GM21447 (cell line): Measurements from ENCODE around the gene ZNF500.
A peak's percentile ranks its signal among the peaks of the same experiment; 100 is the strongest.
"Not testable (repeated sequence)": the region's sequence is repeated elsewhere in the genome, so short reads cannot be mapped to it uniquely, and the experiment has no call there.

Experiments
- ATAC-seq: cut with Tn5 transposase; IDR thresholded peaks from one replicate; pipeline ENCODE4 v1.9.1; 2021; ENCODE audit not compliant: unreplicated experiment

The ZNF500 gene

DNA sequence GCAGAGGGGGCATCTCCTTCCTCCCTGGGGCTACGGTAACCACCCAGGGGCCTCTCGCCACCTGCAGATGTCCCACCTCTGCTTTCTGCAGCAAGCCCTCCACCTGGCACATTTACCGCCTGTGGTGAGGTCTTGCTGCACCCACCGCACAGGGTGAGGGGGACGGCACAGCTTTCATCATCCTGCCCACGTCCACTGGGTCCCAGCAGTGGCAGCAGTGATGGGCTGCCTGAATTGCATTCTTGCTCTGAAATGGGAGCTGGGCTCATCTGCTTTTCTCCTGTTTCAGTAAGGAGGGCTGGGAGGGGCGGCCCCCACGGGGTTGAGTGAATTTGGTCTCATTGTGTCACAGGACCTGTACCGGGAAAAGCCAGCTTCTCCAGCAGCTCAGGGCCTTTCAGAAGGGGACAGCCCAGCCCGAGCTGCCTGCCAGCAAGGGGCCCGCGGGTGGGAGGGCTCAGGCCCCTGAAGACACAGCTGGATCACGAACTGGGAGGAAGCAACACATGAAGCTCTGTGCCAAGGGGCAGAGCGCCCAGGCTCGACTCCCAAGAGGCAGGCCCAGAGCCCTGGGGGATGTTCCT, 19.9 kb downstream of the ZNF500 start:
- ATAC-seq, result no peak

DNA sequence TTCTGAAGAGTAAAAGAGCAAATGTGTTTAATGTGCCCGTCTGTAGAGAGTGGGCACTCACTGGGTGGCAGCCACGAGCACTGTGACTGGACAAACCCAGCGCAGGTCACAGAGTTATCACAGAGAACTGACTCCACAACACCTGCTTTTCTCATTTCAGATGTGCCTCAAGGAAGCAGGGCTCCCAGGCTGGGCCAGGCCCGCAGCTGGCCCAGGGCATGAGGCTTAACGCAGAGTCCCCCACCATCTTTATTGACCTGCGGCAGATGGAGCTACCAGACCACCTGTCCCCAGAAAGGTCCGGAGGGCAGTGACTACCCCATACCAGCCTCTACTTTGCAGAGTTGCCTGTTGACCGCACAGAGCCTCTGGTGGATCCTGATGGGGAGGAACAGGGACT, 20.7 kb downstream of the ZNF500 start:
- ATAC-seq, result no peak

DNA sequence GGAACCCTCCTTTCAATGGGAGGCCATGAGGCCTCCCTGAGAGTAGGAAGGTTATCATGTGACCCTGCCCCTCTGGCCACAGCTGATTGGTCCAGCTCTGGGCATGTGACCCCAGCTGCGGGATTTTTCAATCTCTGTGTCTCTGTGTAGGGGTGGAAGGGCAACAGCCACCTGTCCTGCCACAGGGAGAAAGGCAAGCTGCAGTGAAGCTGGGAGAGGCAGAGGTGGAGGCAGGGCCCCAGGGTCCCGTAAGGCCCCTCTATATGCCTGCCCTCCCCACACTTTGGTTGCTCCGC, 21.7 kb downstream of the ZNF500 start:
- ATAC-seq, result no peak

DNA sequence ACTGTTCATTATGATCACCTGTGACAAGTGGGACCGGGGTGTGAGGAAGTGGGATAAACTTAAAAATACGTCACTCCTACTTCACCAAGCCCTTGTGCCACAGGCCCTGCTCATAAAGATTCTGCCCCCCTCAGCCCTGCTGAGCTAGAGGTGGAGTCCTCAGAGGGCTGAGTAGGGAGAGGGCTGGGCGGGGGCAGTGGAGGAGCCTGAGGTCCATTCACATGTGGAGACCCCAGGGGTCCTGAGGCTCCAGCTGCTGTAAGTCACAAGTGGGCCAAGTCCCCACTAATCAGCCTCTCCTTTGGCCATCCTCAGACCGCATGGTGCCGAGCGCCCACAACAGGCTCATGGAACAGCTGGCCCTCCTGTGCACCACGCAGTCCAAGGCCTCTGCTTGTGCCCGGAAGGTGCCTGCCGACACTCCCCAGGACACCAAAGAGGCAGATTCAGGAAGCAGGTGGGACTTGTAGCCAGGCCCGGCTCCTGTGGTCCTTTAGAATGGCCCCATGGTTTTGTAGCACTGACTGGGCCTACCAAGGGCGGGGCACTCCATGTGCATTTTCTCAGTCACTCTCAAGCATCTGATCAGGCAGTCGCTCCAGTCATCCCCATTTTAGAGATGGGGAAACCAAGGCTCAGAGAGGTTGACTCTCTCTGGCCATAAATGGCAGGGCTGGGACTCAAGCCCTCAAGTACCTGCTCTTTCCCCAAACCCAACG, 22.2 kb downstream of the ZNF500 start:
- no peak for ATAC-seq

DNA sequence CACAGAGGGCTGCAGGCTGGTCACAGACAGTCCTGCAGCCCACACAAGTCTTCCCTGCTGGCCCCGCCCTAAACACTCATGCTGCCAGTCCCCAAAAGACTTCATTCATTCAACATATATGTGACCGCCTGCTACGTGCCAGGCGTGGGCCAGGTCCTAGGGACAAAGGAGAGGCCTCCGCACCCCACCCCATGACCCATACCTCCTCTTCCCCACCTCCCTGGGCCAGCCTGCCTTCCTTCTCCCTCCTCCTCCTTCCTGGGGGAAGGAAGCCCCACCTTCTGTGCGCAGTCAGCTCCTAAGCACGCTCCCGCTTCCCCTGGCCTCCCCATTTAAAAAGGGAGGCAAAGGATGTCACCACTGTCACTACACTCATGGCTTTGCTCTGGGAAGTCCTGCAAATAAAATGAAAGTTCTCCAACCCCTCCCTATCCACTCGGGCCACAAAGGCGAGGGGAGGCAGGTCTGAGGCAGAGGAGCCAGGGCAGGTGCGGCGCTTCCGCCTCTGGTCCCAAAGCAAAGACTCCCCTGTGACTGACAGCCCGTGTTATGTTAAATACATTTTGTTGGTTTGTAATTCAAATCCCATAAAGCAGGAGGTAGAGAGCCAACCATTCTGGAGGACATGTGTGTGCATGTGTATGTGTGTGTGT, 23.6 kb downstream of the ZNF500 start:
- no peak for ATAC-seq

DNA sequence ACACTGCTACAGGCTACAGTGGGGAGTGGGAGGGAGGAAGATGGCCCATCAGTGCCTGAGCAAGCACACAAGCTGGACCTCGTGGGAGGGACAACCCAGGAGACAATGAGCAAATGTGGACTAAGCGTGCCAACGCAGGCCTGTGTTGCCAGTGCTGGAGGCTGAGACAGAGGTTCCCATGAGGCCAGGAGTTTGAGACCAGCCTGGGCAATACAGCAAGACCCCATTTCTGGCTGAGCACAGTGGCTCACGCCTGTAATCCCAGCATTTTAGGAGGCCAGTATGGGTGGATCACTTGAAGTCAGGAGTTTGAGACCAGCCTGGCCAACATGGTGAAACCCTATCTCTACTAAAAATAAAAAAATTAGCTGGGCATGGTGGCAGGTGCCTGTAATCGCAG, 28.6 kb downstream of the ZNF500 start:
- ATAC-seq, result not testable (repeated sequence)

DNA sequence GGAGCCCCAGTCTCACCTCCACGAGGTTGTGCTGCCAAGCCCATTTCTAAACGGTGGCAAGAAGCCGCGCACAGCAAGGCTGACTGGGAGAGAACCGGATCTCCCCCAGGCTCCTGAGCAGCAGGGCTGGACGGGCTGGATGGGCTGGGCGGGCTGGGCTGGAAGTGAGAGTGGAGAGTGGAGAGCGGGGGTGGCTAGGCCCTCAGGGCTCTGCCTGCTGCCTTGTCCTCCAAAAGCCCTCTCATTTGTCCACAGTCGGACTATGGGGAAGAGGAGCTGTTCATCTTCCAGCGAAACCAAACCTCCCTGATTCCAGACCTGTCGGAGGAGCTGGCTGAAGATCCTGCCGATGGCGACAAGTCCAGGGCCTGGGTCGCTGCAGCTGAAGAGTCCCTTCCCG, 29.4 kb downstream of the ZNF500 start:
- no peak for ATAC-seq

DNA sequence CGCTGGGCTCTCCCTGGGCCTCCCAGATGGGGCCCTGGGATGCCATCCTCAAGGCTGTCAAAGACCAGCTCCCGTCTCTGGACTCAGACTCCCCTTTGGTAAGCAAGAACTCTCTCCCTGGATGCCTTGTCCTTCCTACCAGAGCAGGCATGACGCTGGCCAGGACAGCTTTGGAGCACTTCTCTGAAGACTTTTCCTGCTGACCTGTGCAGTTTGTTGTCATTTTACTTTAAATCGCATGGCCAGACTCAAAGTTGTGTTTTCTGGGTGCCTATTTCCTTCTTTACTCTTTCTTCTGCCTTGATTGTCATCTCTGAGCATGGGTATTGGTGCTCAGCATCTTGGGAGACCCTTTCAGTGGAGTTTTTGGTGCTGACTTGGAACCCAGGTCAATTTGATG, 30.4 kb downstream of the ZNF500 start:
- ATAC-seq, result no peak

DNA sequence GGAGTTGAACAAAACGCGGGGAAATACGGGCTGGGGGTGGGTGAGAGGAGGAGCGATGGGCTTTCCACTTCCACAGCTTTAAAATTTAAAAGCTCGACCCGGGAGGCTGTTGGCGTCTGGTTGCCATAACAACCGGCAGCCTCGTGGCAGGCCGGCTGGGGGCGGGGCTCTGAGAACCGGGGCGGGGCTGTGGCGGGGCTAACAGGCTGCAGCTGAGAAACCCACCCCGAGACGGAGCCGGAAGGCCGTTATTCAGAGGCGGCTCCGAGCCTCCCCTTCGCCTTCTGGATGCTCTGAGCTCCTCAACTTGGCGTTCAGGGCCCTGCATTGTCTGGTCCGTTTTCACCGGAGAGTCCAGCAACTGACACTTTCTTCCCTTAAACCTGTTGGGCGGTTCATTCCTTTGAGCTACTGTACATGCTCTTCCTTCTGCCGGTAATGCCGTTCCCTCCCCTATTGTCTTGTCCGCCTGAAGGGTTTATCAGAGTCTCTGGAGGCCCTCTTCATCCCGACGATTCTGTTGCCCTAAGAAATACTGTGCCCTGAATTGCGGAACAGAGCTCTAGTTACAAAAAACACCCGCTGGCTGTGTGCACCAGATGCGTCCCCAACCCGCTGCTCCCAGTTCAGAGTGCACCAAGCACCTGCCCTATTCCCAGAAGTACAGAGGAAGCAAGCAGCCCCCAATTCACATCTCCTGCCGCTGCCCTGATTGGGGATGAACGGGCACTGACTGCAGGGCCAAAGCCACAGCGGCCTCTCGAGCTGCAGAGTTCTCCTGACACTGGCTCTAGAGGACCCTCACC, 32.0 kb downstream of the ZNF500 start:
- ATAC-seq, result peak; percentile 59

DNA sequence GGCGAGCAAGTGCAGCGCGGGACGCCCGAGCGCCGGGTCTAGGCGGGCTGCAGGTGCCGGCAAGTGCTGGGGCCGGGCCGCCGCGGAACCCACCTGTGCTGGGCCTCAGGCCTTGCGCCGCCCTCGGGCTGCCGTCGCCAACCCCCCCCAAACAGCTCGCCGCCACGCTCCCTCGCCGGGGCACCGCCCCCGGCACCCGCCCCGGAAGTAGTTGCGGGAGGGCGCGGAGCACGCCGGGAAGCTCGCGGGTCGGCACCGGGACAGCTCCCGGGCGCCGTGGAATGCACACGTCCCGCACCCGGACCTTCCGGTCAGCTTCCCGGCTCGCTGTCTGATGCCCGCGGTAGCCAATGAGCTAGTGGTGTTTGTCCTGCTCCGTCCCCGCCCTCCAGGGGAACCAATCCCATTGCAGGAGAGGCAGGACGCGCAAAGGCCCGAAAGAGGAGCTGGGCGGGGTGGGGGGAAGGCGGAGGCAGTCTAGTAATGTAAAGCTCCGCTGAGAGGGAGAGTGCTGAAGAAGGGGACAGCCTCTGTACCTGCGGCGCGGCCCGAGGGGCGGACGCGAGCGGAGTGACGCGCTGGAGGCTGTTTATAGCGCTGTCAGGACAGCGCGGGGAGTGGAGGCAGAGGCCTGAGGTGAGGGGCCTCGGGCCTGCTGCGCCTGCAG, 32.8 kb downstream of the ZNF500 start, which contains the start of the genes ANKS3 and DNAAF8:
Gene ANKS3, minus strand, starts transcription at position 209 of the 667 bp plus-strand sequence. CDS start 4,122 bp downstream, outside the sequence.
Gene DNAAF8, plus strand, starts transcription at position 475 of the 667 bp plus-strand sequence. CDS start 1,978 bp downstream, outside the sequence.
- ATAC-seq, result peak; percentile 70

DNA sequence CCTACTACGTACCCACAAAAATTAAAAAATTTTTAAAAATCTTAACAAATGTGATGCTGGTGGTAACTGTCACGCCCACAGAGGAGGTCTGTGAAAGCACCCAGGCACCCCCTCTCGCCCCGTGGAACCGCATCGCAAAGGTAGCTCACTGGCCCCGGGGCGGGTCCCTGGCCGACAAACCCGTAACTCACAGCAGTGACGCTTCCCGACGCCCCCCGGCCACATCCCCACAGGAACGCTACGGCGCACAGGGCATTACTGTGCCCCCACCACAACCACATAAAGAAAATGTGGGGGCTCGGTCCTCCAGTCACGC, 33.3 kb downstream of the ZNF500 start:
- peak; percentile 5 for ATAC-seq

DNA sequence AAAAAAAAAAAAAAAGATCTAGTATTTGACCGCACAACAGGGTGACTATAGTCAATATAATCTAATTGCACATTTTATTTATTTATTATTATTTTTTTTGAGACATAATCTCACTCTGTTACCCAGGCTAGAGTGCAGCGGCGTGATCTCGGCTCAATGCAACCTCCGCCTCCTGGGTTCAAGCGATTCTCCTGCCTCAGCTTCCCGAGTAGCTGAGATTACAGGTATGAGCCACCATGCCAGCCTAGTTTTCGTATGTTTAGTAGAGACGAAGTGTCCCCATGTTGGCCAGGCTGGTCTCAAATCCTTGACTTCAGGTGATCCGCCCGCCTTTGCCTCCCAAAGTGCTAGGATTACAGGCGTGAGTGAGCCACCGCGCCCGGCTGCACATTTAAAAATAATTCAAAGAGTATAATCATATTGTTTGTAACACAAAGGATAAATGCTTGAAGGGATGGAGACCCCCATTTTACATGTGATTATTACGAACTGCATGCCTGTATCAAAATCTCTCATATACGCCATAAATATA, 33.7 kb downstream of the ZNF500 start:
- ATAC-seq, result no peak

DNA sequence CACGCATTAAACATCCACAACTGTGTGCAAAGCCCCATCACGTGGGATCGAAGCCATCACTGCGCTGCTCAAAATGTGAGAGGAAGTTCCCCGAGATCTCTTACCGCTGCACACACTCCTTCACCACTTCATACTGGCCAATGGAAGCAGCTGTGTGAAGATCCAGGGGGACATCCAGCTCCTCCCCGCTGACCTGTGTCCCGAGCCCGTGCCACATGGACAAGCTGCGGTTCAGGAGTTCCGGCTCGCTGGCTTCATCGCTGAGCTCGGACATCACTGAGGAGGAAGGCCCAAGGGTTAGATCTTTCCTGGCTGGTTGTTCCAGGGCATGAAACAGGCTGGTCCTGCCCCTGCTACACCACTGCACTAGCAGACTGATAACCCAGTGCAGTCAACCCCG, 37.1 kb downstream of the ZNF500 start:
- no peak for ATAC-seq

DNA sequence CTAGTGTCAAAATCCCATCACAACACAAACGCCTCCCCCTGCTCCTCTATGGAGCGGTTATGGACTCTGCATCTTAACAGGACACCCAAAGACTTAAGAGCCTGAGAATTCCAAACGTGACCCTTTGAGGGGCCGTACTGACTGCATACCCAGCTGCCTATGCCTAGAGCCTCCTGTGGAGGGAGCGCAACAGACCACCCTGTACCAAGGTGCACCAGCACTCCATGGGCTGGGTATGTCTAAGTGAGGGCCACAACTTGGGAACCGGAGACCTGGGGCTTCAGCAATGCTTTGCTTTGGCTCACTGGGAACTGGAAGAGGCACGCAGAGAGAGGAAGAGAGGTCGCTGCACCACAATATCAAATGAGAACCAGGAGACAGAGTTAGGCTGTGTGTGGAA, 38.3 kb downstream of the ZNF500 start:
- no peak for ATAC-seq

DNA sequence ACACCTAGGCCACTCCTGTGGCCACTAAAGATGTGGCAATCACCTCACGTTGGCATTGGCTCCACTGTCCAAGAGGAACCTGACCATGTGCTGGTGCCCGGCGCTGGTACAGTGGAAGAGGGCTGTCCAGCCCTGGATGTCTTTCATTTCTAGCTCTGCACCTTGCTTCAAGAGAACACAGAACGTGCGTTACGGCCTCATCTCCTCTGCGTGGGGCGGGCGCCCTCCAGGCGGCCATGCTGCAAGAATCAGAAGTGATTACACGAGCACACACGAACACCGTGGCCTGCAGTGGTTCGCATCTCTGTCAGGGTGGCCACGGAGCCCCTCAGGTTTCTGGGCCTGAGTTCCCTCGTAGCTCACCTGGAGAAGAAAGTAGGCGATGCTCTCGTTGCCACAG, 40.3 kb downstream of the ZNF500 start:
- no peak for ATAC-seq

DNA sequence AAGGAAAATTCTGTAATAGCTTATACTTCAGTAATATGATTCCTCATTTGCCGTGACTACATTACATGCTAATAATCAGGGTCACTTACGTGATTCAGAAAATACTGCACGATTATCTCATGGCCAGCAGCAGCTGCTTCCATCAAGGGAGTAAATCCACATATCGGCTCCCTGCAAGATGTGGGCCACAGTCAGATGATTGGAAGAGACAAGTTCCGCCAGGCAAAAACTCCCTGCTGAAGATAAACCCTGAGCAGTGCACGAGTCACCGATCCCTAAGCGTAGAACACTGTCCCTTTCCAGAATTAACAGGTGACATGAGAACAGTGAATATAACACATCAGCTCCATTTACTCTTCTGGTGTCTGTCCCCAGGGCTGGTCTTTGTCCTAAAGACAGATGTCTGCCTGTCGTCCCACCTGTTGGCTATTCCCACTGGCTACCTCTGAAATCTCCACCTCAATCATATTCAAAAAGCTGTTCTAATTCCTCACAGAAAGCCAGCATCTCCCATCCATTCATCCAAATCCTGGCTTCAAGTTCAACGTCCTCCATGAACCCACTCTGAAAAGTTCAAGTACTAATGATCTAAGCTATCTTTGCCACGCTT, 42.2 kb downstream of the ZNF500 start:
- ATAC-seq, result no peak

DNA sequence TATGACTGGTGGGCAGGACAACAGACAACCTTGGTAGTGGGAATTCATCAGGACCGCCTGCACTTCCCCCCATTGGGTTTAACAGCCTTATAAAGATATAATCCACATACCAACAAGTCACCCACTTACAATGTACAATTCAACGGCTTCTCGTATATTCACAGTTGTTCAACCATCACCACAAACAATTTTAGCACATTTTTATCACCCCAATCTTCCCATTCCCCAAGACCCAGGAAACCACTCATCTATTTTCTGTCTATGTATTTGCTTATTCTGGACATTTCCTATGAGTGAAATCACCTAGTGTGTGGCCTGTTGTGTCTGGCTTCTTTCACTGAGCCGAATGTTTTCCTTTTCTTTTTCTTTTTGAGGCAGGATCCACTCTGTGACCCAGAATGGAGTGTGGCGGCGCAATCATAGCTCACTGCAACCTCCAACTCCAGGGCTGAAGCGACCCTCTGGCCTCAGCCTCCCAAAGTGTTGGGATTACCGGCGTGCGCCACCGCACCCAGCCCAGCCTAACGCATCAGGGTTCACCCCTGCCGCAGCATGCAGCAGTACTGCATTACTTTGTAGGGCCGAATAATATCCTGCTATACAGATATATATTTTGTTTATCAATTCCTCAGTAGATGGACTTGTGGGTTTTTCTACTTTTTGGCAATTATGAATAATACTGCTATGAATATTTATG, 43.7 kb downstream of the ZNF500 start:
- ATAC-seq, result no peak

DNA sequence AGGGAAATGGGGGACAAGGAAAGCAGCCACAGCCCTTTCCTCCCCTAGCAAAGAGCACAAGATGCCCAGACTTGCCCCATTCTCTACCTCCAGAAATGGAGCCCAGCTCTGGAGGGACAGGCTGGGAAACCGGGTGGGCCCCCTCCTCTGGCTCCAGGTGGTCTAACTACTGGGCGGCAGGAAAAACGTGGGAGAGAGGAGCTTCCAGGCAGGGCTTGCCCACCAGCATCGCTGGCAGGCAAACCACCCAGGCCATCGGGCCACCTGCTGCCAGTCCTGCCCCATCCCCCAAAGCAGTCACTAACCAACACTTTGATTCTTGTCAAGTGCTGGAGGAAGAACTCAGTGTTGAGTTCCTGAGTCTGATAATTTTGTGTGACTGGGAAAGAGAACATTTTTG, 48.5 kb downstream of the ZNF500 start:
- no peak for ATAC-seq

DNA sequence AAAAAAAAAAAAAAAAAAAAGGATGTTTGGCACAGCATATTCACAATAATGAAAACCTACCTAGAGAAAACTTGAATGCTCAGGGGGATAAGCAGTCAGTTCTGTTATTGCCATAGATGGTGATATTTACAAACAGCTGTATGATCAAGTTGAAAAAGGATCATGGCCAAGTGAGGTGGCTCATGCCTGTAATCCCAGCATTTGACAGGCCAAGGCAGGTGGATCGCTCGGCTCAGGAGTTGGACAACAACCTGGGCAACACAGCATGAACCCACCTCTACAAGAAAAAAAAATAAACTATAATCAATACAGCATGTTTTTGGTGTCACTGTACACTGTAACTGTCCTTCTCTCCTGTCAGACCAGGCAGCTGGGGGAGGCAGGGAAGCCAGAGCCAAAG, 52.0 kb downstream of the ZNF500 start:
- ATAC-seq, result no peak
